OCI-LY7 (cell line): ENCODE results near the gene AKT1. TPM values are rescaled to one million over a fixed set of nuclear protein-coding genes. Genes with fewer than 3 reads are reported as not detected.
A peak's percentile ranks its signal among the peaks of the same experiment; 100 is the strongest.

ENCODE experiments used
- BruUV-seq: library from RNA; stranded (reverse); fragments of 400-500 nt; replicated peaks from 2 replicates; lab custom pipeline; 2021; lab: Mats Ljungman, UMichigan
- CTCF ChIA-PET: fragments of 300-600 bp; sonication (Branson Sonifier 250); formaldehyde crosslinking; loops from one replicate; lab custom pipeline; 2022; ENCODE audit warnings: antibody characterized with exemption; ENCODE audit not compliant: unreplicated experiment; lab: Charles Lee
- POLR2A ChIA-PET: fragments of 300-600 bp; sonication (Branson Sonifier 250); formaldehyde crosslinking; loops from one replicate; lab custom pipeline; 2022; ENCODE audit warnings: antibody characterized with exemption; lab: Charles Lee
- DNase-seq: peaks from one replicate; pipeline ENCODE4 v3.0.0-alpha.2; 2015; ENCODE audit warnings: low spot score
- H2AFZ ChIP-seq: fragments of 200-600 bp; sonication (generic), shearing (Covaris generic); 2 replicates; pipeline ENCODE4 v1.6.1; 2014; ENCODE audit warnings: mild to moderate bottlenecking, antibody characterized with exemption, low read length, moderate library complexity
- H3K27ac ChIP-seq: fragments of 200-600 bp; sonication (generic); 2 replicates; pipeline ENCODE4 v1.5.1; 2014; ENCODE audit warnings: mixed run types, low read depth, mild to moderate bottlenecking, moderate library complexity, low read length, inconsistent platforms; ENCODE audit not compliant: poor library complexity, severe bottlenecking
- H3K36me3 ChIP-seq: fragments of 200-600 bp; sonication (generic); 2 replicates; pipeline ENCODE4 v1.6.1; 2014; ENCODE audit warnings: mild to moderate bottlenecking, antibody characterized with exemption, low read length, moderate library complexity, mixed read lengths; ENCODE audit not compliant: insufficient read depth
- H3K4me1 ChIP-seq: fragments of 200-600 bp; sonication (generic); 2 replicates; pipeline ENCODE4 v1.5.1; 2014; ENCODE audit warnings: mild to moderate bottlenecking, low read length; ENCODE audit not compliant: insufficient read depth, poor library complexity, severe bottlenecking
- H3K4me2 ChIP-seq: fragments of 200-600 bp; sonication (generic); 2 replicates; pipeline ENCODE4 v1.6.1; 2014; ENCODE audit warnings: mild to moderate bottlenecking, low read length
- H3K4me3 ChIP-seq: fragments of 200-600 bp; sonication (generic); 2 replicates; pipeline ENCODE4 v1.5.1; 2014; ENCODE audit warnings: mild to moderate bottlenecking, low read depth, low read length; ENCODE audit not compliant: poor library complexity, severe bottlenecking
- H3K79me2 ChIP-seq: fragments of 200-600 bp; sonication (generic); 2 replicates; pipeline ENCODE4 v1.6.1; 2016; ENCODE audit warnings: low read depth, mild to moderate bottlenecking, low read length, moderate library complexity, mixed read lengths; ENCODE audit not compliant: insufficient read depth
- H3K9me2 ChIP-seq: fragments of 200-600 bp; sonication (generic); 2 replicates; pipeline ENCODE4 v1.6.1; 2016; ENCODE audit warnings: mild to moderate bottlenecking, low read length, mixed read lengths; ENCODE audit not compliant: insufficient read depth
- H3K9me3 ChIP-seq: fragments of 200-600 bp; sonication (generic); 2 replicates; pipeline ENCODE4 v1.6.1; 2014; ENCODE audit warnings: mild to moderate bottlenecking, mixed run types, low read length, mixed read lengths
- H4K20me1 ChIP-seq: fragments of 200-600 bp; sonication (generic); 2 replicates; pipeline ENCODE4 v1.6.1; 2014; ENCODE audit warnings: mild to moderate bottlenecking, antibody characterized with exemption, low read length, moderate library complexity, mixed read lengths; ENCODE audit not compliant: insufficient read depth
- CTCF ChIP-seq: fragments of 200-600 bp; sonication (generic); conservative IDR thresholded peaks from 2 replicates; pipeline ENCODE4 v1.5.1; 2014; ENCODE audit warnings: mild to moderate bottlenecking, antibody characterized with exemption, low read length, moderate library complexity, mixed read lengths
- EZH2phosphoT487 ChIP-seq: fragments of 200-600 bp; sonication (generic); IDR thresholded peaks from 2 replicates; pipeline ENCODE4 v1.6.1; 2018; ENCODE audit warnings: low read depth, borderline replicate concordance, mild to moderate bottlenecking, mixed run types, antibody characterized with exemption, low read length, moderate library complexity, mixed read lengths
- intact Hi-C: fragments of 100-400 bp; cut with micrococcal nuclease; formaldehyde crosslinking; loops from one replicate; pipeline ENCODE4 v1.10.0; 2022; ENCODE audit not compliant: unreplicated experiment
- total RNA-seq, 2 experiments: library from RNA; depleted of rRNA in 1 of 2; stranded (reverse); fragments of >200 nt in 1 of 2; shearing (Covaris generic) in 1 of 2; gene quantifications; 2 replicates each; pipeline ENCODE4 v1.2.3, GENCODE V29; 2014 to 2022

The AKT1 gene
- total RNA-seq, 2 experiments from 2014 or later: 75.4 to 108 TPM

GRCh38 chr14:104728631-104729030 lies 66.9 kb downstream of the AKT1 start:
- intact Hi-C loops: no loop called here
- H3K36me3 ChIP-seq: no peaks in the 10 kb centered on the region
- BruUV-seq: no TSS peak
- H3K4me2 ChIP-seq: no peak overlapping the region
- no peak for DNase-seq
- no peak overlapping the region for H3K27ac ChIP-seq
- H3K4me3 ChIP-seq: no peak overlapping the region
- no peak overlapping the region for H2AFZ ChIP-seq
- H4K20me1 ChIP-seq: no peaks in the 10 kb centered on the region
- no peaks in the 10 kb centered on the region for H3K9me3 ChIP-seq
- TF ChIP-seq CTCF: no peak
- TF ChIP-seq EZH2phosphoT487: no peak
- H3K79me2 ChIP-seq: no peaks in the 10 kb centered on the region
- no peaks in the 10 kb centered on the region for H3K9me2 ChIP-seq
- no peaks in the 10 kb centered on the region for H3K4me1 ChIP-seq
- ChIA-PET POLR2A (no interaction called here), CTCF (no interaction called here)

- no peaks in the 10 kb centered on the region for H4K20me1 ChIP-seq
- intact Hi-C loops: no loop called here
- H2AFZ ChIP-seq: no peak overlapping the region
- TF ChIP-seq CTCF (0 out of 2 replicates have a peak, but pooled peaks have one; percentile 13), EZH2phosphoT487 (no peak)
- H3K4me3 ChIP-seq: no peak overlapping the region
- no peaks in the 10 kb centered on the region for H3K79me2 ChIP-seq
- no peak for DNase-seq
- no peaks in the 10 kb centered on the region for H3K9me2 ChIP-seq
- no peaks in the 10 kb centered on the region for H3K9me3 ChIP-seq
- POLR2A ChIA-PET: no interaction called here
- no peak overlapping the region for H3K27ac ChIP-seq
- BruUV-seq: no TSS peak
- CTCF ChIA-PET: no interaction called here
- no peaks in the 10 kb centered on the region for H3K4me1 ChIP-seq
- no peak overlapping the region for H3K4me2 ChIP-seq
- H3K36me3 ChIP-seq: no peaks in the 10 kb centered on the region
Observed at GRCh38 chr14:104726600-104727451, 68.7 kb downstream of the AKT1 start.

- no peak overlapping the region for H3K27ac ChIP-seq
- BruUV-seq: no TSS peak
- no peak overlapping the region for H2AFZ ChIP-seq
- H3K9me3 ChIP-seq: no peaks in the 10 kb centered on the region
- H4K20me1 ChIP-seq: no peaks in the 10 kb centered on the region
- CTCF ChIA-PET: no interaction called here
- intact Hi-C loops: no loop called here
- DNase-seq: no peak
- H3K9me2 ChIP-seq: no peaks in the 10 kb centered on the region
- H3K79me2 ChIP-seq: no peaks in the 10 kb centered on the region
- no peaks in the 10 kb centered on the region for H3K4me1 ChIP-seq
- no peak overlapping the region for H3K4me2 ChIP-seq
- POLR2A ChIA-PET: no interaction called here
- TF ChIP-seq CTCF (no peak), EZH2phosphoT487 (no peak)
- no peaks in the 10 kb centered on the region for H3K36me3 ChIP-seq
- no peak overlapping the region for H3K4me3 ChIP-seq
Observed at GRCh38 chr14:104725772-104726548, 69.6 kb downstream of the AKT1 start.
